Body of pancreas (tissue), 4 donors: ENCODE results near the gene HNRNPLL.
A peak's percentile ranks its signal among the peaks of the same experiment; 100 is the strongest.

Experiments
- POLR2A ChIP-seq, 3 donors: fragments of 450-650 bp; IDR thresholded peaks; one replicate each; pipeline ENCODE4 v1.6.1; 2016; ENCODE audit warnings: antibody characterized with exemption in 3 of 3, mild to moderate bottlenecking in 2 of 3
- TF ChIP-seq, protein P1 (sequence below), 7 experiments: fragments of 450-650 bp in 4 of 7; fragments of 200-600 bp in 3 of 7; sonication (generic) in 3 of 7; IDR thresholded peaks; one replicate each; pipeline ENCODE4 v1.5.1; 2016 to 2019; ENCODE audit warnings: antibody characterized with exemption in 7 of 7

DNA sequence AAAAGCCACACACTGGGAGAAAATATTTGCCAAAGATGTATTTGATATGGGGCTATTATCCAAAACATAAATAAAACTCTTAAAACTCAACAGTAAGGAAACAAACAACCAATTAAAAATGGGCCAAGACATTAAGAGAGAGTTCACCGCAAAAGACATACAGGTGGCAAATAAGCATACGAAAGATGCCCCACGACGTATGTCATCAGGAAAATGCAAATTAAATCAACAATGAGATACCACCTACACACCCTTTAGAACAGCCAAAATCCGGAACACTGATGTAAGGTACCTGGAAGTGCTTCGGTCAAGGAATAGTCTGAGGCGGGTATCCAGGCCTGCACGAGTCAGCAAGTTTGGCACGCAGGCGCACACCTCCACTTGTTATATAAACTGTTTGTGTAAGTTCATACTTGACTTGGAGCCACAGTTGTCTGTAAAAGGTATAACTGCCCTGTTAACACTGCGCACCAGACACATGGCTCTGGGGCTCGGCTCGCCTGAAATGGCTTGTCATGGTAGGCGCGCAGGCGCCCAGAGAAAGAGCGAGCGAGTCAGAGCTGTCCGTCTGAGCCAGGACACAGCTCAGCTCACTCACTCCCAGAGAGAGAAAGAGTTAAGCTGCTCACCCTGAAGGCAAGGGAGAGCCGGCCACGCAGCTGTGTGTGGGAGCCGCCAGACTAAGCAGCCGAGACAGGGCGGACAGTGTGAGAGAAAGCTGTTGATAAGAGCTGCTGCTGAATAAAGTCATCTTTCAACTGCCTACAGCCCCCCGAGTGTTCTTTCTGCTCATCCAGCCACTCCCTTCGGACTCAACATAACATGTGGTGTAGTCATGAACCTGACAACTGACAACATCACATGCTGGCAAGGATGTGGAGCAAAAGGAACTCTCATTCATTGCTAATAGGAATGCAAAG is 87.3 kb downstream of the HNRNPLL start:
- TF ChIP-seq, protein P1, sequence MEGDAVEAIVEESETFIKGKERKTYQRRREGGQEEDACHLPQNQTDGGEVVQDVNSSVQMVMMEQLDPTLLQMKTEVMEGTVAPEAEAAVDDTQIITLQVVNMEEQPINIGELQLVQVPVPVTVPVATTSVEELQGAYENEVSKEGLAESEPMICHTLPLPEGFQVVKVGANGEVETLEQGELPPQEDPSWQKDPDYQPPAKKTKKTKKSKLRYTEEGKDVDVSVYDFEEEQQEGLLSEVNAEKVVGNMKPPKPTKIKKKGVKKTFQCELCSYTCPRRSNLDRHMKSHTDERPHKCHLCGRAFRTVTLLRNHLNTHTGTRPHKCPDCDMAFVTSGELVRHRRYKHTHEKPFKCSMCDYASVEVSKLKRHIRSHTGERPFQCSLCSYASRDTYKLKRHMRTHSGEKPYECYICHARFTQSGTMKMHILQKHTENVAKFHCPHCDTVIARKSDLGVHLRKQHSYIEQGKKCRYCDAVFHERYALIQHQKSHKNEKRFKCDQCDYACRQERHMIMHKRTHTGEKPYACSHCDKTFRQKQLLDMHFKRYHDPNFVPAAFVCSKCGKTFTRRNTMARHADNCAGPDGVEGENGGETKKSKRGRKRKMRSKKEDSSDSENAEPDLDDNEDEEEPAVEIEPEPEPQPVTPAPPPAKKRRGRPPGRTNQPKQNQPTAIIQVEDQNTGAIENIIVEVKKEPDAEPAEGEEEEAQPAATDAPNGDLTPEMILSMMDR (IDR thresholded peaks at IDR 0.05), result no peak
- TF ChIP-seq POLR2A (IDR thresholded peaks at IDR 0.05), result peak in 2 of 3 donors; percentile 27 to 40
